Endothelial cell of umbilical vein (primary cell): ENCODE results near the gene ACOD1. TPM values are rescaled to one million over a fixed set of nuclear protein-coding genes. Genes with fewer than 3 reads are reported as not detected.

Experiments
- BruUV-seq: library from RNA; stranded (reverse); fragments of 400-500 nt; replicated peaks from 2 replicates; lab custom pipeline; 2021; lab: Mats Ljungman, UMichigan
- CTCF ChIA-PET: fragments of 300-600, 350-600 bp; sonication (Branson Sonifier 250); formaldehyde crosslinking; loops from one replicate; lab custom pipeline; 2021; ENCODE audit warnings: antibody characterized with exemption, inconsistent platforms; lab: Charles Lee
- POLR2A ChIA-PET: fragments of 300-600, 350-600 bp; sonication (Branson Sonifier 250); formaldehyde crosslinking; loops from one replicate; lab custom pipeline; 2021; ENCODE audit warnings: antibody characterized with exemption, inconsistent platforms; lab: Charles Lee
- DNase-seq: peaks from one replicate; pipeline ENCODE4 v3.0.0-alpha.2; 2011; ENCODE audit warnings: low read depth, low spot score
- FAIRE-seq: peaks from 2 replicates; lab custom pipeline; 2011; peaks lifted over from hg19 to GRCh38; lab: Jason Lieb, UNC
- H2AFZ ChIP-seq: 2 replicates; pipeline ENCODE4 v1.6.0; 2012; ENCODE audit warnings: low read depth, low read length, control low read depth, inconsistent platforms
- H3K27ac ChIP-seq: 2 replicates; pipeline ENCODE4 v1.5.1; 2011; ENCODE audit warnings: low read depth, mild to moderate bottlenecking, control low read depth, low read length, moderate library complexity; ENCODE audit not compliant: insufficient read depth
- H3K27me3 ChIP-seq, 2 experiments: 2 replicates each; pipeline versions ENCODE4 v1.6.0 to v1.6.1; 2011; ENCODE audit warnings: low read length in 2 of 2, mixed read lengths in 1 of 2; ENCODE audit not compliant: control insufficient read depth in 2 of 2, insufficient read depth in 2 of 2
- H3K36me3 ChIP-seq, 2 experiments: 2 replicates in 1 of 2; 3 replicates in 1 of 2; pipeline ENCODE4 v1.5.1; 2011; ENCODE audit warnings: low read length in 2 of 2, mild to moderate bottlenecking in 1 of 2, moderate library complexity in 1 of 2; ENCODE audit not compliant: control insufficient read depth in 2 of 2, insufficient read depth in 2 of 2; ENCODE audit errors: extremely low read depth in 1 of 2
- H3K4me1 ChIP-seq: 3 replicates; pipeline ENCODE4 v1.5.1; 2011; ENCODE audit warnings: mild to moderate bottlenecking, low read length; ENCODE audit not compliant: control insufficient read depth, insufficient read depth; ENCODE audit errors: extremely low read depth
- H3K4me2 ChIP-seq: 2 replicates; pipeline ENCODE4 v1.6.1; 2011; ENCODE audit warnings: low read length, control low read depth, mixed read lengths; ENCODE audit not compliant: insufficient read depth
- H3K4me3 ChIP-seq, 3 experiments: fragments of 200-600 bp in 1 of 3; sonication (generic), shearing (Covaris generic) in 1 of 3; replicated peaks in 1 of 3; 2 replicates each; pipeline ENCODE4 v1.5.1; 2011 to 2016; ENCODE audit warnings: control low read depth in 3 of 3, low read length in 3 of 3, mild to moderate bottlenecking in 2 of 3, inconsistent platforms in 1 of 3, low read depth in 1 of 3, moderate library complexity in 1 of 3; ENCODE audit not compliant: insufficient read depth in 1 of 3
- H3K79me2 ChIP-seq: 2 replicates; pipeline ENCODE4 v1.6.0; 2012; ENCODE audit warnings: low read length, inconsistent platforms; ENCODE audit not compliant: control insufficient read depth, insufficient read depth
- H3K9ac ChIP-seq: replicated peaks from 2 replicates; pipeline ENCODE3; 2011; ENCODE audit warnings: low read length, control low read depth; ENCODE audit not compliant: insufficient read depth; ENCODE audit errors: extremely low read depth
- H3K9me1 ChIP-seq: replicated peaks from 3 replicates; pipeline ENCODE4 v1.6.0; 2011; ENCODE audit warnings: mild to moderate bottlenecking, low read length; ENCODE audit not compliant: control insufficient read depth, insufficient read depth; ENCODE audit errors: extremely low read depth
- H3K9me3 ChIP-seq: replicated peaks from 2 replicates; pipeline ENCODE4 v1.5.1; 2012; ENCODE audit warnings: low read length, inconsistent platforms; ENCODE audit not compliant: control insufficient read depth, insufficient read depth
- H4K20me1 ChIP-seq: replicated peaks from 2 replicates; pipeline ENCODE3; 2011; ENCODE audit warnings: mild to moderate bottlenecking, low read length; ENCODE audit not compliant: control insufficient read depth, insufficient read depth; ENCODE audit errors: extremely low read depth
- CTCF ChIP-seq, 2 donors: IDR thresholded peaks; 1 replicate in 1 of 2; 2 replicates in 1 of 2; pipeline ENCODE4 v1.5.1; 2011; ENCODE audit warnings: low read length in 2 of 2, mild to moderate bottlenecking in 2 of 2, moderate library complexity in 2 of 2, control low read depth in 1 of 2, inconsistent platforms in 1 of 2, low read depth in 1 of 2; ENCODE audit not compliant: insufficient read depth in 1 of 2; ENCODE audit errors: extremely low read depth in 1 of 2
- EZH2 ChIP-seq: IDR thresholded peaks from 2 replicates; pipeline ENCODE4 v1.6.1; 2012; ENCODE audit warnings: borderline replicate concordance, low read depth, mild to moderate bottlenecking, moderate library complexity, low read length, inconsistent platforms; ENCODE audit not compliant: severe bottlenecking
- FOS ChIP-seq: IDR thresholded peaks from 2 replicates; pipeline ENCODE4 v1.6.1; 2011; ENCODE audit warnings: mild to moderate bottlenecking, low read length, moderate library complexity, borderline replicate concordance; ENCODE audit not compliant: insufficient read depth
- GATA2 ChIP-seq: IDR thresholded peaks from 2 replicates; pipeline ENCODE4 v1.7.0; 2011; ENCODE audit warnings: low read depth, mild to moderate bottlenecking, moderate library complexity, mixed read lengths, low read length; ENCODE audit not compliant: insufficient read length, insufficient read depth
- JUN ChIP-seq: IDR thresholded peaks from 2 replicates; pipeline ENCODE4 v1.6.1; 2011; ENCODE audit warnings: borderline replicate concordance, low read depth; ENCODE audit not compliant: insufficient read length, insufficient read depth
- MAX ChIP-seq: IDR thresholded peaks from 2 replicates; pipeline ENCODE4 v1.6.1; 2011; ENCODE audit not compliant: insufficient read depth, insufficient read length
- MYC ChIP-seq: IDR thresholded peaks from one replicate; pipeline ENCODE4 v1.6.1; 2011; ENCODE audit warnings: mild to moderate bottlenecking, low read depth, low read length
- POLR2A ChIP-seq: IDR thresholded peaks from 2 replicates; pipeline ENCODE4 v1.6.1; 2012; ENCODE audit warnings: low read depth, mild to moderate bottlenecking, control low read depth, low read length
- POLR2AphosphoS5 ChIP-seq: IDR thresholded peaks from 2 replicates; pipeline ENCODE4 v1.6.1; 2012; ENCODE audit warnings: low read depth, mild to moderate bottlenecking, control low read depth, low read length, moderate library complexity; ENCODE audit not compliant: insufficient read depth
- dilution Hi-C: fragments of 300-500 bp; cut with MboI; formaldehyde crosslinking; loops from one replicate; pipeline ENCODE4 v1.15.0; 2019; ENCODE audit warnings: low sequenced_read_pairs; ENCODE audit not compliant: extremely low pct_ligation_motif_present
- intact Hi-C: fragments of 100-400 bp; cut with micrococcal nuclease; formaldehyde crosslinking; loops from one replicate; pipeline ENCODE4 v1.10.0; 2022
- polyA plus RNA-seq, 4 experiments: library from polyadenylated mRNA; depleted of rRNA in 3 of 4; stranded (reverse) in 3 of 4; unstranded in 1 of 4; fragments of >200 nt; gene quantifications; 2 replicates each; pipeline versions ENCODE4 v1.2.1 to v1.2.3, GENCODE V29; 2011 to 2012; ENCODE audit warnings: missing spikeins in 1 of 4
- total RNA-seq: library from RNA; stranded (reverse); gene quantifications from 2 replicates; pipeline ENCODE4 v1.2.3, GENCODE V29; 2021

ACOD1 gene
- total and polyA plus RNA-seq, 2 donors (not counting 3 experiments of a cell fraction or from before 2014, with no cell fraction given): not detected

GRCh38 chr13:76974618-76974975 is 26.3 kb downstream of the ACOD1 start:
- CTCF ChIA-PET: interaction anchor here (1.1 to 1.2 kb wide), 3 partner anchors 22 to 1101 kb away, joined by 3 read pairs; no protein-coding TSS in a partner anchor
- POLR2A ChIA-PET: no interaction called here

GRCh38 chr13:76975863-76976262 is 27.6 kb downstream of the ACOD1 start:
- FAIRE-seq (no peak), DNase-seq (no peak)
- Histone ChIP-seq H4K20me1 (no peaks in the 10 kb centered on the region), H3K4me2 (no peak overlapping the region), H3K27me3 (peaks cover 16 to 24% of the 10 kb centered on the region in 2 experiments), H3K9me3 (no peaks in the 10 kb centered on the region), H3K9ac (no peak overlapping the region), H3K4me3 (no peak overlapping the region), H3K9me1 (no peaks in the 10 kb centered on the region), H3K79me2 (no peaks in the 10 kb centered on the region), H3K36me3 (no peaks in the 10 kb centered on the region), H2AFZ (no peak overlapping the region), H3K27ac (no peak overlapping the region), H3K4me1 (peaks cover 2% of the 10 kb centered on the region)
- dilution Hi-C loops: no loop called here
- no peak for TF ChIP-seq FOS
- no peak for TF ChIP-seq CTCF (IDR thresholded peaks at IDR 0.05; ENCODE audit: extremely low read depth in 1 of 2, insufficient read depth in 1 of 2, low read depth in 1 of 2, low read length in 2 of 2)
- no peak for TF ChIP-seq EZH2
- no peak for TF ChIP-seq MAX
- TF ChIP-seq POLR2A: no peak
- TF ChIP-seq MYC: no peak
- TF ChIP-seq POLR2AphosphoS5: no peak
- no peak for TF ChIP-seq JUN
- TF ChIP-seq GATA2: no peak
- POLR2A ChIA-PET: no interaction called here
- BruUV-seq: no TSS peak
- CTCF ChIA-PET: interaction anchor here (1.5 kb wide), 1 partner anchor 308 kb away, joined by 4 read pairs; no protein-coding TSS in a partner anchor
- intact Hi-C loops: loop anchor here (10.0 kb wide), 1 partner anchor 501 kb away; no protein-coding TSS in a partner anchor

More at GRCh38 chr13:76974618-76974975, 26.3 kb downstream of the ACOD1 start:
- Histone ChIP-seq H3K79me2 (no peaks in the 10 kb centered on the region), H3K9ac (no peak overlapping the region), H3K27me3 (peaks cover 13 to 18% of the 10 kb centered on the region in 2 experiments), H3K9me3 (no peaks in the 10 kb centered on the region), H3K9me1 (no peaks in the 10 kb centered on the region), H3K4me2 (no peak overlapping the region), H3K4me1 (no peaks in the 10 kb centered on the region), H3K4me3 (no peak overlapping the region), H2AFZ (no peak overlapping the region), H3K27ac (no peak overlapping the region), H3K36me3 (no peaks in the 10 kb centered on the region), H4K20me1 (no peaks in the 10 kb centered on the region)
- intact Hi-C loops (loop anchor here (10.0 kb wide), 1 partner anchor 500 kb away; no protein-coding TSS in a partner anchor), dilution Hi-C loops (no loop called here)
- no peak for DNase-seq
- TF ChIP-seq POLR2A: no peak
- TF ChIP-seq MYC: no peak
- FAIRE-seq: no peak
- no TSS peak for BruUV-seq
